Large intestine (tissue), 12 donors: ENCODE data around the gene CCNF. TPM values are rescaled to one million over a fixed set of nuclear protein-coding genes. Genes with fewer than 3 reads are reported as not detected.
"Not testable (repeated sequence)": the region's sequence is repeated elsewhere in the genome, so short reads cannot be mapped to it uniquely, and the experiment has no call there.

Experiments
- DNase-seq, 2 donors: peaks; one replicate each; pipeline versions ENCODE4 v3.0.0 to v3.0.0-alpha.2; 2013
- H3K27ac ChIP-seq: one replicate; pipeline ENCODE4 v1.5.1; 2013; ENCODE audit warnings: low read length
- H3K27me3 ChIP-seq: 2 replicates; pipeline ENCODE4 v1.6.1; 2013; ENCODE audit warnings: low read length; ENCODE audit not compliant: control insufficient read depth, insufficient read depth
- H3K36me3 ChIP-seq: 2 replicates; pipeline ENCODE4 v1.6.1; 2013; ENCODE audit warnings: low read length; ENCODE audit not compliant: control insufficient read depth, insufficient read depth
- H3K4me1 ChIP-seq: one replicate; pipeline ENCODE4 v1.6.1; 2013; ENCODE audit warnings: low read length; ENCODE audit not compliant: control insufficient read depth, insufficient read depth
- H3K4me3 ChIP-seq: one replicate; pipeline ENCODE4 v1.5.1; 2013; ENCODE audit warnings: low read length
- H3K9me3 ChIP-seq: one replicate; pipeline ENCODE4 v1.6.1; 2013; ENCODE audit warnings: mild to moderate bottlenecking, low read depth, low read length, moderate library complexity; ENCODE audit not compliant: control insufficient read depth
- WGBS: methylation state at CpG from one replicate; pipeline ENCODE4 v1.1.5; 2013; ENCODE audit warnings: low lambda C conversion rate; ENCODE audit not compliant: insufficient coverage; 5-methylcytosine and 5-hydroxymethylcytosine counted together
- long read RNA-seq, 11 donors: transcript quantifications; one replicate each; lab custom pipeline, GENCODE V29; 2026
- polyA plus RNA-seq: library from polyadenylated mRNA; unstranded; fragments of 120-200 nt; gene quantifications from one replicate; pipeline ENCODE4 v1.2.1, GENCODE V29; 2013

Gene CCNF
- polyA plus RNA-seq: 6.4 TPM
- long read RNA-seq, donor 1, full-length matches to known transcripts: 2 of 2 reads
- long read RNA-seq, donor 1, partial matches to known transcripts: 0 of 2 reads
- long read RNA-seq, donor 1, other reads (novel, unspliced or antisense): 0 of 2 reads
- long read RNA-seq, donor 2: 0 reads
- long read RNA-seq, donor 3: 0 reads
- long read RNA-seq, donor 4: 0 reads
- long read RNA-seq, donor 5, full-length matches to known transcripts: 3 of 3 reads
- long read RNA-seq, donor 5, partial matches to known transcripts: 0 of 3 reads
- long read RNA-seq, donor 5, other reads (novel, unspliced or antisense): 0 of 3 reads
- long read RNA-seq, donor 6: 0 reads
- long read RNA-seq, donor 7: 0 reads
- long read RNA-seq, donor 8, full-length matches to known transcripts: 3 of 3 reads
- long read RNA-seq, donor 8, partial matches to known transcripts: 0 of 3 reads
- long read RNA-seq, donor 8, other reads (novel, unspliced or antisense): 0 of 3 reads
- long read RNA-seq, donor 9: 0 reads
- long read RNA-seq, donor 10, full-length matches to known transcripts: 1 of 1 reads
- long read RNA-seq, donor 10, partial matches to known transcripts: 0 of 1 reads
- long read RNA-seq, donor 10, other reads (novel, unspliced or antisense): 0 of 1 reads
- long read RNA-seq, donor 11: 0 reads

- H3K36me3 ChIP-seq: peaks cover 19% of the 10 kb centered on the region
- no CpG with 5 or more reads among the region's 103 CpGs for WGBS
- peak within 1 kb of the TSS; percentile 40 for H3K27ac ChIP-seq
- peak; percentile 96 to 97 for DNase-seq
- H3K4me1 ChIP-seq: peaks cover 18% of the 10 kb centered on the region
- peak within 1 kb of the TSS; percentile 82 for H3K4me3 ChIP-seq
- no peaks in the 10 kb centered on the region for H3K27me3 ChIP-seq
- no peaks in the 10 kb centered on the region for H3K9me3 ChIP-seq
These were observed at the start of gene CCNF for GRCh38 chr16:2429034-2429770. Gene CCNF (plus strand): TSS chr16:2429447. CDS start chr16:2429482, 35 bp downstream.

GRCh38 chr16:2383501-2383900 is 45.7 kb upstream of the CCNF start:
- no peak for DNase-seq
- Histone ChIP-seq H3K9me3 (no peaks in the 10 kb centered on the region), H3K36me3 (no peaks in the 10 kb centered on the region), H3K4me1 (no peaks in the 10 kb centered on the region), H3K4me3 (no peak overlapping the region), H3K27ac (no peak overlapping the region), H3K27me3 (peaks cover 3% of the 10 kb centered on the region)
- 100% methylated on average over 1 of the region's 1 CpG for WGBS

- H3K4me3 ChIP-seq: no peak overlapping the region
- H3K27ac ChIP-seq: no peak overlapping the region
- no peaks in the 10 kb centered on the region for H3K4me1 ChIP-seq
- H3K9me3 ChIP-seq: peaks cover 5% of the 10 kb centered on the region
- no peaks in the 10 kb centered on the region for H3K36me3 ChIP-seq
- no CpG with 5 or more reads among the region's 2 CpGs for WGBS
- no peak for DNase-seq
- H3K27me3 ChIP-seq: peaks cover 3% of the 10 kb centered on the region
These were observed 44.8 kb upstream of the CCNF start for GRCh38 chr16:2384426-2384825.

DNA sequence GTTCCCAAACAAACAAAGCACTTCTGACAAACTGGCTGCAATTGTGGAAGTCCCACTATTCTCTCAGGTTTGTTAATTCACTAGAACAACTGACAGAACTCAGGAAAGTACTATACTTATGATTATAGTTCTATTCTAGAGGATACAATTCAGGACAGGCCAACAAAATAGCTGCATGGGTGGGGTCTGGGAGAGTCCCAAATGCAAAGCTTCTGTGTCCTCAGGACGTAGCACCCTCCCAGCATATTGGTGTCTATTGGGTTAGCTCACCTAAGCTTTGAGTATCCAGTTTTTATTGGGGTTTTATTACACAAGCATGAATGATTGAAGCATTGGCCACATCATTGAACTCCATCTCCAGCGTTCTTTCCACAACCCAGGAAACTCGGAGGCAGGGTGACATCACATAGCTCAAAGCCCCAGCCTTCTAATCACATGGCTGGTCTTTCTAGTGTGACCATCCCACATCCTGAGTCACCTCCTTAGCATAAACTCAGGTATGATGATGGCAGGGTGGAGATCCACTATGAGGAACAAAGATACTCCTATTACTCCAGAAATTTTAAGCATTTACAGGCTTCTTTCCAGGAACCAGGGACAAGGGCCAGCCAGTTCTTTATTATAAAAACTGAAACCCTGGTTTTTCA is 43.9 kb upstream of the CCNF start:
- Histone ChIP-seq H3K4me3 (no peak overlapping the region), H3K27me3 (no peaks in the 10 kb centered on the region), H3K4me1 (no peaks in the 10 kb centered on the region), H3K27ac (no peak overlapping the region), H3K9me3 (peaks cover 5% of the 10 kb centered on the region), H3K36me3 (no peaks in the 10 kb centered on the region)
- WGBS: no CpG with 5 or more reads among the region's 3 CpGs
- DNase-seq: no peak

- WGBS: no CpG with 5 or more reads among the region's 19 CpGs
- not testable (repeated sequence) for H3K9me3 ChIP-seq, H3K4me1 ChIP-seq, H3K27ac ChIP-seq, H3K27me3 ChIP-seq, H3K4me3 ChIP-seq, H3K36me3 ChIP-seq, DNase-seq
These were observed 43.3 kb upstream of the CCNF start for GRCh38 chr16:2385982-2386381.

- no peak overlapping the region for H3K4me3 ChIP-seq
- H3K27me3 ChIP-seq: no peaks in the 10 kb centered on the region
- H3K36me3 ChIP-seq: no peaks in the 10 kb centered on the region
- 62% methylated on average over 3 of the region's 3 CpGs for WGBS
- no peak for DNase-seq
- no peaks in the 10 kb centered on the region for H3K4me1 ChIP-seq
- peaks cover 5% of the 10 kb centered on the region for H3K9me3 ChIP-seq
- no peak overlapping the region for H3K27ac ChIP-seq
These were observed 42.3 kb upstream of the CCNF start for GRCh38 chr16:2386990-2387389.

- peaks cover 5% of the 10 kb centered on the region for H3K9me3 ChIP-seq
- H3K4me3 ChIP-seq: no peak overlapping the region
- no peaks in the 10 kb centered on the region for H3K27me3 ChIP-seq
- no CpG with 5 or more reads among the region's 3 CpGs for WGBS
- no peaks in the 10 kb centered on the region for H3K4me1 ChIP-seq
- no peak overlapping the region for H3K27ac ChIP-seq
- H3K36me3 ChIP-seq: no peaks in the 10 kb centered on the region
- no peak for DNase-seq
These were observed 40.9 kb upstream of the CCNF start for GRCh38 chr16:2388139-2388874.

GRCh38 chr16:2388875-2389433 is 40.3 kb upstream of the CCNF start:
- Histone ChIP-seq H3K9me3 (peaks cover 5% of the 10 kb centered on the region), H3K4me3 (no peak overlapping the region), H3K27ac (no peak overlapping the region), H3K36me3 (no peaks in the 10 kb centered on the region), H3K27me3 (no peaks in the 10 kb centered on the region), H3K4me1 (no peaks in the 10 kb centered on the region)
- no CpG with 5 or more reads among the region's 2 CpGs for WGBS
- no peak for DNase-seq

GRCh38 chr16:2392025-2392424 is 37.2 kb upstream of the CCNF start:
- no peaks in the 10 kb centered on the region for H3K4me1 ChIP-seq
- peaks cover 5% of the 10 kb centered on the region for H3K9me3 ChIP-seq
- no peaks in the 10 kb centered on the region for H3K36me3 ChIP-seq
- H3K4me3 ChIP-seq: no peak overlapping the region
- no peak overlapping the region for H3K27ac ChIP-seq
- no peaks in the 10 kb centered on the region for H3K27me3 ChIP-seq
- DNase-seq: no peak
